Fibroblast of villous mesenchyme (primary cell): Measurements from ENCODE around the gene TPST1. TPM values are rescaled to one million over a fixed set of nuclear protein-coding genes. Genes with fewer than 3 reads are reported as not detected.

Experiments
- DNase-seq: peaks from one replicate; pipeline ENCODE4 v3.0.0-alpha.2; 2010; ENCODE audit warnings: low read depth
- H3K4me3 ChIP-seq: 2 replicates; pipeline ENCODE4 v1.5.1; 2011; ENCODE audit warnings: low read depth, mild to moderate bottlenecking, low read length
- total RNA-seq: library from RNA; depleted of rRNA; stranded (reverse); fragments of >200 nt; gene quantifications from 2 replicates; pipeline ENCODE4 v1.2.3, GENCODE V29; 2012
- TF ChIP-seq, protein P1 (sequence below): IDR thresholded peaks from 2 replicates; pipeline ENCODE4 v1.5.1; 2012; ENCODE audit warnings: low read depth, mild to moderate bottlenecking, low read length; ENCODE audit not compliant: insufficient read depth

The TPST1 gene
- total RNA-seq, 1 donor: 131 TPM

DNA sequence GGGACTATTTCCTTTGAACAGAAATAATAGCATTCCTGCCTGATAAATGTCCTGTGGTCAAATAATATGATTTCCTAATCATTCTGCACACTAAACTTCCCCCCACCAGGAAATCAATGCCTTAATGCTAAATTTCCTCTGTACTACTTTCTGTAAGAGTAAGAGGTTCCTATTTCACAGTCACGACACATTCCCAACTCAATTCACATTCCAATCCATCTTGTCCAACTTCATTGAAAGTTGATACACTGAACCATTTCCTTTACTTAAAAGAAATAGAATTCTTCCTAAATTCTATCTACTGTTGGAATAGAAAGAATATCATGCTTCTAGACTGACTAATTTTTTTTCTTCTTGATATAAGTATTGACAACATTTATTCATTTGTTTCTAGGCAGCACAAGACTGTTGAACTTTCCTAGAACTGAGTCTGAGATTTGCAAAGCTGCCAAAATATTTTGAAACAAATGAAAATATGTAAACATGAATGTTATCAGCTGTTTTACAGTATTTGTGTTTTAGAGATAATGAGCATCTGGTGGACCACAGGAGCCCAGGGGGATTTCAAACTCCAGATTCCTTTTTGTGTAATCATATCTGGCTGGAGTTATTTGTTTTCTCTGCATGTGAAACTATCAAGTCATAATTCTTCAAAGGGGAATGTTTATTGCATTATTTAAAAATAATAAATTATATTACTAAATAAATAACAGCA, 121.5 kb downstream of the TPST1 start:
- TF ChIP-seq, protein P1, sequence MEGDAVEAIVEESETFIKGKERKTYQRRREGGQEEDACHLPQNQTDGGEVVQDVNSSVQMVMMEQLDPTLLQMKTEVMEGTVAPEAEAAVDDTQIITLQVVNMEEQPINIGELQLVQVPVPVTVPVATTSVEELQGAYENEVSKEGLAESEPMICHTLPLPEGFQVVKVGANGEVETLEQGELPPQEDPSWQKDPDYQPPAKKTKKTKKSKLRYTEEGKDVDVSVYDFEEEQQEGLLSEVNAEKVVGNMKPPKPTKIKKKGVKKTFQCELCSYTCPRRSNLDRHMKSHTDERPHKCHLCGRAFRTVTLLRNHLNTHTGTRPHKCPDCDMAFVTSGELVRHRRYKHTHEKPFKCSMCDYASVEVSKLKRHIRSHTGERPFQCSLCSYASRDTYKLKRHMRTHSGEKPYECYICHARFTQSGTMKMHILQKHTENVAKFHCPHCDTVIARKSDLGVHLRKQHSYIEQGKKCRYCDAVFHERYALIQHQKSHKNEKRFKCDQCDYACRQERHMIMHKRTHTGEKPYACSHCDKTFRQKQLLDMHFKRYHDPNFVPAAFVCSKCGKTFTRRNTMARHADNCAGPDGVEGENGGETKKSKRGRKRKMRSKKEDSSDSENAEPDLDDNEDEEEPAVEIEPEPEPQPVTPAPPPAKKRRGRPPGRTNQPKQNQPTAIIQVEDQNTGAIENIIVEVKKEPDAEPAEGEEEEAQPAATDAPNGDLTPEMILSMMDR: no peak
- H3K4me3 ChIP-seq: no peak overlapping the region
- peak; percentile 96 for DNase-seq

DNA sequence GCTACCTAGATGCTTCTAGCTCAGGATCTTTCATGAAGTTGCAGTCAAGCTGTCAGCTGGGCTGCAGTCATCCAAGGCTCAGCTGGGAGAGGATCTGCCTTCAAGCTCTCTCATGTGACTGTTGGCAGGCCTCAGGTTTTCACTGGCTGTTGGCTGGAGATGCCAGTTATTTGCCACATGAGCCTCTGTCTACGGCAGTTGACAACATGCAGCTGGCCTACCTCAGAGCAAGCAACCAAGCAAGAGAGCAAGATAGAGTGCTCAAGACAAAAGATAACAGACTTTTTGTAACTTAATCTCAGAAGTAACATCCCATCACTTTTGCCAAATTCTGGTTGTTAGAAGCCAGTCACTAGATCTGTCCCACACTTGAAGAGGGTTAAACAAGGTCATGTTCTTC, 125.8 kb downstream of the TPST1 start:
- peak; percentile 82 for DNase-seq
- TF ChIP-seq, protein P1: no peak
- no peak overlapping the region for H3K4me3 ChIP-seq

DNA sequence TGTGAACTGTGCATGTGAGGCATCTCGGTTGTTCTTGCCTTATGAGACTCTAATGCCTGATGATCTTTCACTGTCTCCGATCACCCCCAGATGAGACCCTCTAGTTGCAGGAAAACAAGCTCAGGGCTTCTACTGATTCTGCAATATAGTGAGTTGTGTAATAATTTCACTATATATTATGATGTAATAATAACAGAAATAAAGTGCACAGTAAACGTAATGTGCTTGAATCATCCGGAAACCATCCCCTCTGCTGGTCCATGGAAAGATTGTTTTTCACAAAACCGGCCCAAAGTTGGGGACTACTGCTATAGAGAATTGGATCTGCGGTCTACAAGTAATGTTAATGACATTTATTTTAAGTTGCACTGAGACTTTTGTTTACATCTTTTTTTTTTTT, 126.7 kb downstream of the TPST1 start:
- H3K4me3 ChIP-seq: no peak overlapping the region
- TF ChIP-seq, protein P1: no peak
- no peak for DNase-seq

- H3K4me3 ChIP-seq: no peak overlapping the region
- TF ChIP-seq, protein P1: no peak
- no peak for DNase-seq
Measured at GRCh38 chr7:66333443-66333842, 128.3 kb downstream of the TPST1 start.

- DNase-seq: peak; percentile 87
Measured at GRCh38 chr7:66335318-66335717, 130.2 kb downstream of the TPST1 start.

DNA sequence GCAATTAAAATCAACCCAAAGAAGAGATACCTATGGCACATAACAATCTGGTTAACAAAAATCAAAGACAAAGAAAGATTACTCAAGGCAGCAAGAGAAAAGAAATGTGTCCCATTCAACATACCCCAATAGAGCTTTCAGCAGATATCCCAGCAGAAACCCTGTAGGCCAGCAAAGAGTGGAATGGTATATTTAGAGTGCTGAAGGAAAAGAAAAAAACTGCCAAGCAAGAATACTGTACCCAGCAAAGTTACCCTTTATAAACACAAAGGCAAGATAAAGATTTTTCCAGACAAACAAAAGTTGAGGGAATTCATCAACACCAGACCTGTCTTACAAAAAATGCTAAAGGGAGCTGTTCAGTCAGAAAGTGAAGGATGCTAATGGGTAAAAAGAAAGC, 131.6 kb downstream of the TPST1 start:
- no peak for DNase-seq
- H3K4me3 ChIP-seq: no peak overlapping the region
- TF ChIP-seq, protein P1: no peak

More at GRCh38 chr7:66335318-66335717, 130.2 kb downstream of the TPST1 start:
- TF ChIP-seq, protein P1: no peak
- no peak overlapping the region for H3K4me3 ChIP-seq

DNA sequence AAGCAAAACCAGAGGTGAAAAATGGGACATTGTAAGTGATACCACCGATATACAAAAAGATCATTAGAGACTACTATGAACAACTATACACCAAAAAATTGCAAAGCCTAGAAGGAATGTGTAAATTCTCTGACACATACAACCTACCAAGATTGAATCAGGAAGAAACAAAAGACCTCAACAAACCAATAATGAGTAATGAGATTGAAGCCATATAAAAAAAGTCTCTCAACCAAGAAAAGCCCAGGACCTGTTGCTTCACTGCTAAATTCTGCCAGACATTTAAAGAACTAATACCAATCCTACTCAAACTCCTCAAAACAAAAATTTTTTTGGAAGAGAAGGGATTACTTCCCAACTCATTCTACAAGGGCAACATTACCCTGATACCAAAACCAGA, 134.0 kb downstream of the TPST1 start:
- DNase-seq: no peak
- no peak overlapping the region for H3K4me3 ChIP-seq
- TF ChIP-seq, protein P1: no peak
